Measurements from ENCODE around the gene PLCB2.

Gene PLCB2

DNA sequence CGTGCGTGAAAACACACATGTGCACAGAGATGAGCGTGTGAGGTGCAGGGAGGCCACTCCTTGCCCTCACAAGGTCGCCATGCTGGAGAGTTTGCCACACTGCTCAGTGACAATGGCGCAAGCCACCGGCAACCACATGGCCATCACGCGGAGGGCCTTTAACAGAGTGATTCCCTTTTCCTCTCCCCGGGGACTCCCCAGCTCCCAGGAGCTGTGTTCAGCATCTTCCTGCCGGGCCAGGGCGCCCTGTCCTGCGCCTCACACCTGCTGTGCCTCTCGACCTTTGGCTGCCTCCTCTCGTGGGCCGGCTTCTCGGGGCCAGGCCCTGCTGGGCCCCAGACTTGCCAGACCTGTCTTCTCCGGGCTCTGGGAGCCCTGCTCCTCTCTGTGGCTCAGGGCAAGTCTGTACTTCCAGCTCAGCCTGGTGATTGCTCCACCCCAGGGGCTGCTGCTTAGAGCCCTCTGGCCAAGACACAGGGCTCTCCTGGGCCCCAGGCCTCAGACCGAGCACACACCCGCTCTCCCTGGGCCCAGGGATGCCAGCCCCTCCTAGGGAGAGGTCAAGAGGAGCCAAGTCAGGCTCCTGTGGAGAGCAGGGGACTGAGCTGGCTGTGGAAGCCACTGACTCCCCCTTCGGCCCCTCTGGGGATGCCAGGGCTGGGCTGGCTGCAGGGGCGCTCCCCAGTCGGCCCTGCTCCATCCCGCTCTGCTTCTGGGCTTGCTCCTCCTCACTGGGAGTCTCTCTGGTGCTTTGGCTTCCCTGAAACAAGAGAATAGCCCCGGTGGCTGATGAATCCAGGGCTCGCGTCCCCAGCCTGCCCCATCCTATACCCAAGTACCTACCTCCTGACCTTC lies 27.4 kb upstream of the PLCB2 start:
- H3K27me3 ChIP-seq (ENCODE audit: insufficient read depth, insufficient read length): no peaks in the 10 kb centered on the region
- DNase-seq (ENCODE audit: low read depth, low spot score): no peak
- TF ChIP-seq YY1 (IDR thresholded peaks at IDR 0.05; ENCODE audit: insufficient read depth, insufficient read length) (no peak), ZNF274 (IDR thresholded peaks at IDR 0.05; ENCODE audit: low read depth, low read length) (no peak), SUZ12 (IDR thresholded peaks at IDR 0.05; ENCODE audit: extremely low read depth, insufficient read depth, insufficient read length) (no peak)
- no peak overlapping the region for H3K4me3 ChIP-seq (ENCODE audit: insufficient read length, low read depth)
- H3K36me3 ChIP-seq (ENCODE audit: insufficient read depth, insufficient read length, low read length): peaks cover 15% of the 10 kb centered on the region
- H3K4me1 ChIP-seq (ENCODE audit: insufficient read depth, insufficient read length): peaks cover 24% of the 10 kb centered on the region
- no peaks in the 10 kb centered on the region for H3K9me3 ChIP-seq (ENCODE audit: insufficient read depth, low read length)
- H3K9ac ChIP-seq (ENCODE audit: insufficient read length, low read depth): no peak overlapping the region

- no peak for DNase-seq (ENCODE audit: low read depth, low spot score)
- Histone ChIP-seq H3K36me3 (ENCODE audit: insufficient read depth, insufficient read length, low read length) (peaks cover 21% of the 10 kb centered on the region), H3K27me3 (ENCODE audit: insufficient read depth, insufficient read length) (no peaks in the 10 kb centered on the region), H3K4me1 (ENCODE audit: insufficient read depth, insufficient read length) (peaks cover 20% of the 10 kb centered on the region), H3K9me3 (ENCODE audit: insufficient read depth, low read length) (no peaks in the 10 kb centered on the region), H3K9ac (ENCODE audit: insufficient read length, low read depth) (no peak overlapping the region), H3K4me3 (ENCODE audit: insufficient read length, low read depth) (no peak overlapping the region)
- TF ChIP-seq ZNF274 (IDR thresholded peaks at IDR 0.05; ENCODE audit: low read depth, low read length): no peak
Measured at GRCh38 chr15:40334541-40334940, 26.8 kb upstream of the PLCB2 start.

GRCh38 chr15:40333922-40334492 lies 26.3 kb upstream of the PLCB2 start:
- Histone ChIP-seq H3K27me3 (ENCODE audit: insufficient read depth, insufficient read length) (no peaks in the 10 kb centered on the region), H3K9me3 (ENCODE audit: insufficient read depth, low read length) (no peaks in the 10 kb centered on the region), H3K4me1 (ENCODE audit: insufficient read depth, insufficient read length) (peaks cover 17% of the 10 kb centered on the region), H3K9ac (ENCODE audit: insufficient read length, low read depth) (no peak overlapping the region), H3K36me3 (ENCODE audit: insufficient read depth, insufficient read length, low read length) (peaks cover 24% of the 10 kb centered on the region), H3K4me3 (ENCODE audit: insufficient read length, low read depth) (no peak overlapping the region)
- no peak for DNase-seq (ENCODE audit: low read depth, low spot score)
- no peak for TF ChIP-seq YY1 (IDR thresholded peaks at IDR 0.05; ENCODE audit: insufficient read depth, insufficient read length)
- TF ChIP-seq SUZ12 (IDR thresholded peaks at IDR 0.05; ENCODE audit: extremely low read depth, insufficient read depth, insufficient read length): no peak
- no peak for TF ChIP-seq ZNF274 (IDR thresholded peaks at IDR 0.05; ENCODE audit: low read depth, low read length)

DNA sequence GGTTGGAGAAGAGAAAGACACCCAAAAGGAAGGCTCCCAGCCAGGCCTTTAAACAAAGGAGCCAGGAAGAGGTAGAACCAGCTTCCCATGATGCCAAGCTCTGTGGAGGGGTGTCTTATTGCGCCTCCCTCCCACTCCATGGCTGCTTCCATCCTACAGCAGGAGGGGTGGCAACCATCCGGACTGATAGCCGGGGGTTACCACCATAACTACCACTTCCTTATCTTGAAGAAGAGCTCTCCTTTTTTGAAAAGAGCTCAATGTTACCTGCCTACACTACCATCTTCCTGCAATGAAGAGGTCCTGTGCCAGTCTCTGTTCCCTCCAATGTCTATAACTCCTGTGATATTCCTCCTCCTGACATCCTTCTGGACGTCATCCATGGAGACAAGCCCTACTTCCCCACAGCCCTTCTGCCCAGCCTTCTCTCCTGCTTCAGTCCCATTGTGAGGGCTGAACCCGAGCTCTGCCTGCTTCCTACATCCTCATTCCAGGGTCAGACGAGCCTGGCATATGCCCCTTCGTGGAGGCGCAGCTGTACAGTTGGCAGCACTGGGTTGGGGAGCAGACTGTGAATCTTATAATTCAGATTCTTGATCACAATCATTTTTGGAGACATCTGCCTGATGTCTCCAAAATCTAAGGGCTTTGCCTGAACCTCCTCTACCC lies 24.5 kb upstream of the PLCB2 start:
- Histone ChIP-seq H3K36me3 (ENCODE audit: insufficient read depth, insufficient read length, low read length) (peaks cover 24% of the 10 kb centered on the region), H3K9ac (ENCODE audit: insufficient read length, low read depth) (no peak overlapping the region), H3K4me1 (ENCODE audit: insufficient read depth, insufficient read length) (peaks cover 12% of the 10 kb centered on the region), H3K9me3 (ENCODE audit: insufficient read depth, low read length) (no peaks in the 10 kb centered on the region), H3K27me3 (ENCODE audit: insufficient read depth, insufficient read length) (no peaks in the 10 kb centered on the region), H3K4me3 (ENCODE audit: insufficient read length, low read depth) (no peak overlapping the region)
- no peak for DNase-seq (ENCODE audit: low read depth, low spot score)
- TF ChIP-seq YY1 (IDR thresholded peaks at IDR 0.05; ENCODE audit: insufficient read depth, insufficient read length) (no peak), ZNF274 (IDR thresholded peaks at IDR 0.05; ENCODE audit: low read depth, low read length) (no peak), SUZ12 (IDR thresholded peaks at IDR 0.05; ENCODE audit: extremely low read depth, insufficient read depth, insufficient read length) (no peak)

DNA sequence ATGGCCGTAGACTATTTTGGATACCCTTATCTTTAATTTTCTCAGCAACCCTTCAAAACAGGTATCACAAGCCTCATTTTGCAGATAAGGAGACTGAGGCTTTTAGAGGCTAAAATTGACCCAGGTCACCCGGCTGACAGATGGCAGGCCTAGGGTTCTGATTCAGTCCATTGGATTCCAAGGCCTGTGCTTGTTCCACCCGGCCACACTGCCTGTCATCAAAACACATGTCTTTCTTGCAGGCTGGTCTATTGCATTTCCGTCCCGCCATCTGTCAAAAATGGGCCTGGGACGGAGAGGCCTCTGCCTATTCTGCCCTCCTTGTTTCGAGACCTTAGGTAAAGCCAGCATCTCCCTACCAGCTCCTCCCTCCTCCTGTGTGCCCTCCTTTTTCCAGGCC lies 23.9 kb upstream of the PLCB2 start:
- no peak for DNase-seq (ENCODE audit: low read depth, low spot score)
- Histone ChIP-seq H3K36me3 (ENCODE audit: insufficient read depth, insufficient read length, low read length) (peaks cover 28% of the 10 kb centered on the region), H3K9me3 (ENCODE audit: insufficient read depth, low read length) (no peaks in the 10 kb centered on the region), H3K4me1 (ENCODE audit: insufficient read depth, insufficient read length) (peaks cover 9% of the 10 kb centered on the region), H3K9ac (ENCODE audit: insufficient read length, low read depth) (no peak overlapping the region), H3K27me3 (ENCODE audit: insufficient read depth, insufficient read length) (no peaks in the 10 kb centered on the region), H3K4me3 (ENCODE audit: insufficient read length, low read depth) (no peak overlapping the region)
- TF ChIP-seq SUZ12 (IDR thresholded peaks at IDR 0.05; ENCODE audit: extremely low read depth, insufficient read depth, insufficient read length) (no peak), ZNF274 (IDR thresholded peaks at IDR 0.05; ENCODE audit: low read depth, low read length) (no peak), YY1 (IDR thresholded peaks at IDR 0.05; ENCODE audit: insufficient read depth, insufficient read length) (no peak)

DNA sequence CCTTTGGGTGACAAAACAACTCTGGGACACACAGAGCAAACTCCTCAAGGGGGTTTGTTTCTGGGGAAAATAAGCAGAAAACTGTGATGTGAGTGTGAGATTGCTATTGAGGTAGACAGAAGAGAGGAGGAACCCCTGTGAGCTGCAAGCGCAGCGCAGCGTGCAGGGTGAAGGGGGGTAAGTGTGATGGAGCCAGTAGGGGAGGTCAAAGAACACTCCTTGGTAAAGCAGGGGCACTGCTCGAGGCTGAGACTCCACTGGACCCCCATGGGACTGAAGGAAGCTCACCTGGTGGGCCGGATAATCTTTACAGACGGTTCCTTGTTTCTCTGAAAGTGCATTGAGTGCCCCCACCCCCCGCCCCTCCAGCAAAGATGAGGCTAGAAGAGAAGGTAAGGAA lies 23.3 kb upstream of the PLCB2 start:
- no peaks in the 10 kb centered on the region for H3K27me3 ChIP-seq (ENCODE audit: insufficient read depth, insufficient read length)
- no peak for DNase-seq (ENCODE audit: low read depth, low spot score)
- peaks cover 32% of the 10 kb centered on the region for H3K36me3 ChIP-seq (ENCODE audit: insufficient read depth, insufficient read length, low read length)
- no peaks in the 10 kb centered on the region for H3K9me3 ChIP-seq (ENCODE audit: insufficient read depth, low read length)
- H3K9ac ChIP-seq (ENCODE audit: insufficient read length, low read depth): no peak overlapping the region
- no peak overlapping the region for H3K4me3 ChIP-seq (ENCODE audit: insufficient read length, low read depth)
- H3K4me1 ChIP-seq (ENCODE audit: insufficient read depth, insufficient read length): peaks cover 9% of the 10 kb centered on the region
- TF ChIP-seq SUZ12 (IDR thresholded peaks at IDR 0.05; ENCODE audit: extremely low read depth, insufficient read depth, insufficient read length): no peak
- no peak for TF ChIP-seq ZNF274 (IDR thresholded peaks at IDR 0.05; ENCODE audit: low read depth, low read length)
- TF ChIP-seq YY1 (IDR thresholded peaks at IDR 0.05; ENCODE audit: insufficient read depth, insufficient read length): no peak

DNA sequence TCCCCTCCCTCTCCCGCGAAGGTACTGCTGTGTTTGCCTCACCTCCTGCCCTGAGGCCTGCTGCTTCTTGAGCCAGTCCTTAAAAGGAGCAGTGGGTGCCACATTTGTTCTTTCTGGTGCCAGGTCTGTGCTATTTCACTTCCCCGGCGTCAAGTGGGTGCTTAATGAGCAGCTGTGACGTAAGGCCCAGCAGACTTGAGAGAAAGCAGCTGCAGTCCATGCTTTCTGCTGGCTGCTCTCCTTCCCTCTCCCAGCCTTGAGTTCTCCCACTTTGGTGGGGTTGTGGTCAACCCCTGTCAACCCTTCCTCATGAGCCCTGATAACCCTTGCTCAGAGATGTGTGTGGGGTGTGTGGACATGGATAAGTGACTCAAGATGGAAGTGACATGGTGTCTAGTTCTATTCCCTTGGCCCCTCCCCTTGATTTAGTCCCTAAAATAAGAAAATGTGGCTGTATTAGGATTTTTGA lies 22.7 kb upstream of the PLCB2 start:
- Histone ChIP-seq H3K27me3 (ENCODE audit: insufficient read depth, insufficient read length) (no peaks in the 10 kb centered on the region), H3K9ac (ENCODE audit: insufficient read length, low read depth) (no peak overlapping the region), H3K4me1 (ENCODE audit: insufficient read depth, insufficient read length) (peaks cover 7% of the 10 kb centered on the region), H3K36me3 (ENCODE audit: insufficient read depth, insufficient read length, low read length) (peaks cover 38% of the 10 kb centered on the region), H3K4me3 (ENCODE audit: insufficient read length, low read depth) (no peak overlapping the region), H3K9me3 (ENCODE audit: insufficient read depth, low read length) (no peaks in the 10 kb centered on the region)
- DNase-seq (ENCODE audit: low read depth, low spot score): no peak
- no peak for TF ChIP-seq YY1 (IDR thresholded peaks at IDR 0.05; ENCODE audit: insufficient read depth, insufficient read length)
- TF ChIP-seq SUZ12 (IDR thresholded peaks at IDR 0.05; ENCODE audit: extremely low read depth, insufficient read depth, insufficient read length): no peak
- TF ChIP-seq ZNF274 (IDR thresholded peaks at IDR 0.05; ENCODE audit: low read depth, low read length): no peak
